ENCODE measurements around the gene POLR1E. TPM values are rescaled to one million over a fixed set of nuclear protein-coding genes. Genes with fewer than 3 reads are reported as not detected.
A peak's percentile ranks its signal among the peaks of the same experiment; 100 is the strongest.

Gene POLR1E
- total and polyA plus RNA-seq, 10 of the 15 experiments (the other 5 are each of a cell fraction or from before 2014, with no cell fraction given): 13.7 to 71.3 (median 50.4) TPM

DNA sequence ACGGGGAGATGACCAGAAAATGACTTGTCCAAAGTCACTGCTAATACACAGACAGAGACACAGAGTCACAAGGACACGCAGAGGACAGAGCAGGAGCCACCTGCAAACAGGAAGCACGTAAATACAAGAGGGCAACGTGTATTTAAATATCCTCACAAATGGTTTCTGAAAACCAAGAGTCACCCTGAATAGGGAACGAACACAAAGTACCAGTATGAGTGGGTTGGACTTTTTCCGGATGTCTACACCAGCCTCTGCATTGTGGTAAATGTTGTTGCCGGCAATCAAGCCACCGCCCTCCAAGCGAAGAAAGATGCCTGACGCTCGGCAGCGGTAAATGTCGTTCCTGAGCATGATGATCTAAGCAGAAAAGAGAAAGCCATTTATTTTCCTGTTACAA is 46.0 kb downstream of the POLR1E start (continued):
- TF ChIP-seq, protein P1, sequence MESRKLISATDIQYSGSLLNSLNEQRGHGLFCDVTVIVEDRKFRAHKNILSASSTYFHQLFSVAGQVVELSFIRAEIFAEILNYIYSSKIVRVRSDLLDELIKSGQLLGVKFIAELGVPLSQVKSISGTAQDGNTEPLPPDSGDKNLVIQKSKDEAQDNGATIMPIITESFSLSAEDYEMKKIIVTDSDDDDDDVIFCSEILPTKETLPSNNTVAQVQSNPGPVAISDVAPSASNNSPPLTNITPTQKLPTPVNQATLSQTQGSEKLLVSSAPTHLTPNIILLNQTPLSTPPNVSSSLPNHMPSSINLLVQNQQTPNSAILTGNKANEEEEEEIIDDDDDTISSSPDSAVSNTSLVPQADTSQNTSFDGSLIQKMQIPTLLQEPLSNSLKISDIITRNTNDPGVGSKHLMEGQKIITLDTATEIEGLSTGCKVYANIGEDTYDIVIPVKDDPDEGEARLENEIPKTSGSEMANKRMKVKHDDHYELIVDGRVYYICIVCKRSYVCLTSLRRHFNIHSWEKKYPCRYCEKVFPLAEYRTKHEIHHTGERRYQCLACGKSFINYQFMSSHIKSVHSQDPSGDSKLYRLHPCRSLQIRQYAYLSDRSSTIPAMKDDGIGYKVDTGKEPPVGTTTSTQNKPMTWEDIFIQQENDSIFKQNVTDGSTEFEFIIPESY (IDR thresholded peaks at IDR 0.05): no peak
- TF ChIP-seq SREBF1 (IDR thresholded peaks at IDR 0.05; ENCODE audit: low read length) (no peak), RCOR1 (conservative IDR thresholded peaks at IDR 0.05; ENCODE audit: low read depth, low read length) (no peak), TCF7 (IDR thresholded peaks at IDR 0.05; ENCODE audit: borderline replicate concordance) (no peak), MTA3 (IDR thresholded peaks at IDR 0.05; ENCODE audit: borderline replicate concordance, low read length) (peak; percentile 70; the same call in 1 of the 2 replicates), MTA2 (IDR thresholded peaks at IDR 0.05; ENCODE audit: low read depth) (peak; percentile 6; the same call in 1 of the 2 replicates), HDAC6 (IDR thresholded peaks at IDR 0.05; ENCODE audit: unreplicated experiment) (no peak), MEF2B (IDR thresholded peaks at IDR 0.05; ENCODE audit: partially characterized antibody, poor library complexity, severe bottlenecking) (peak; percentile 68), STAT1 (conservative IDR thresholded peaks at IDR 0.05) (no peak), SIN3A (IDR thresholded peaks at IDR 0.05; ENCODE audit: low read depth, low read length) (no peak), SMC3 (IDR thresholded peaks at IDR 0.05; ENCODE audit: borderline replicate concordance, low read length) (no peak), CHD1 (IDR thresholded peaks at IDR 0.05; ENCODE audit: low read depth, low read length) (no peak), ZNF217 (IDR thresholded peaks at IDR 0.05) (no peak), HCFC1 (IDR thresholded peaks at IDR 0.05; ENCODE audit: low read length) (no peak), KAT2A (conservative IDR thresholded peaks at IDR 0.05; ENCODE audit: control insufficient read depth, low read depth, low read length) (no peak), POLR2A (IDR thresholded peaks at IDR 0.05; ENCODE audit: low read depth, low read length) (no peak), TCF3 (IDR thresholded peaks at IDR 0.05; ENCODE audit: borderline replicate concordance, insufficient read depth, low read depth, low read length) (no peak)
- TF ChIP-seq, protein P2, sequence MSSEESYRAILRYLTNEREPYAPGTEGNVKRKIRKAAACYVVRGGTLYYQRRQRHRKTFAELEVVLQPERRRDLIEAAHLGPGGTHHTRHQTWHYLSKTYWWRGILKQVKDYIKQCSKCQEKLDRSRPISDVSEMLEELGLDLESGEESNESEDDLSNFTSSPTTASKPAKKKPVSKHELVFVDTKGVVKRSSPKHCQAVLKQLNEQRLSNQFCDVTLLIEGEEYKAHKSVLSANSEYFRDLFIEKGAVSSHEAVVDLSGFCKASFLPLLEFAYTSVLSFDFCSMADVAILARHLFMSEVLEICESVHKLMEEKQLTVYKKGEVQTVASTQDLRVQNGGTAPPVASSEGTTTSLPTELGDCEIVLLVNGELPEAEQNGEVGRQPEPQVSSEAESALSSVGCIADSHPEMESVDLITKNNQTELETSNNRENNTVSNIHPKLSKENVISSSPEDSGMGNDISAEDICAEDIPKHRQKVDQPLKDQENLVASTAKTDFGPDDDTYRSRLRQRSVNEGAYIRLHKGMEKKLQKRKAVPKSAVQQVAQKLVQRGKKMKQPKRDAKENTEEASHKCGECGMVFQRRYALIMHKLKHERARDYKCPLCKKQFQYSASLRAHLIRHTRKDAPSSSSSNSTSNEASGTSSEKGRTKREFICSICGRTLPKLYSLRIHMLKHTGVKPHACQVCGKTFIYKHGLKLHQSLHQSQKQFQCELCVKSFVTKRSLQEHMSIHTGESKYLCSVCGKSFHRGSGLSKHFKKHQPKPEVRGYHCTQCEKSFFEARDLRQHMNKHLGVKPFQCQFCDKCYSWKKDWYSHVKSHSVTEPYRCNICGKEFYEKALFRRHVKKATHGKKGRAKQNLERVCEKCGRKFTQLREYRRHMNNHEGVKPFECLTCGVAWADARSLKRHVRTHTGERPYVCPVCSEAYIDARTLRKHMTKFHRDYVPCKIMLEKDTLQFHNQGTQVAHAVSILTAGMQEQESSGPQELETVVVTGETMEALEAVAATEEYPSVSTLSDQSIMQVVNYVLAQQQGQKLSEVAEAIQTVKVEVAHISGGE (CRISPR knock-in tag; IDR thresholded peaks at IDR 0.05): no peak
- TF ChIP-seq, protein P3, sequence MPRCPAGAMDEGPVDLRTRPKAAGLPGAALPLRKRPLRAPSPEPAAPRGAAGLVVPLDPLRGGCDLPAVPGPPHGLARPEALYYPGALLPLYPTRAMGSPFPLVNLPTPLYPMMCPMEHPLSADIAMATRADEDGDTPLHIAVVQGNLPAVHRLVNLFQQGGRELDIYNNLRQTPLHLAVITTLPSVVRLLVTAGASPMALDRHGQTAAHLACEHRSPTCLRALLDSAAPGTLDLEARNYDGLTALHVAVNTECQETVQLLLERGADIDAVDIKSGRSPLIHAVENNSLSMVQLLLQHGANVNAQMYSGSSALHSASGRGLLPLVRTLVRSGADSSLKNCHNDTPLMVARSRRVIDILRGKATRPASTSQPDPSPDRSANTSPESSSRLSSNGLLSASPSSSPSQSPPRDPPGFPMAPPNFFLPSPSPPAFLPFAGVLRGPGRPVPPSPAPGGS (IDR thresholded peaks at IDR 0.05; ENCODE audit: borderline replicate concordance, insufficient read depth, low read depth, low read length, poor library complexity, severe bottlenecking): peak; percentile 63
- TF ChIP-seq, protein P4, sequence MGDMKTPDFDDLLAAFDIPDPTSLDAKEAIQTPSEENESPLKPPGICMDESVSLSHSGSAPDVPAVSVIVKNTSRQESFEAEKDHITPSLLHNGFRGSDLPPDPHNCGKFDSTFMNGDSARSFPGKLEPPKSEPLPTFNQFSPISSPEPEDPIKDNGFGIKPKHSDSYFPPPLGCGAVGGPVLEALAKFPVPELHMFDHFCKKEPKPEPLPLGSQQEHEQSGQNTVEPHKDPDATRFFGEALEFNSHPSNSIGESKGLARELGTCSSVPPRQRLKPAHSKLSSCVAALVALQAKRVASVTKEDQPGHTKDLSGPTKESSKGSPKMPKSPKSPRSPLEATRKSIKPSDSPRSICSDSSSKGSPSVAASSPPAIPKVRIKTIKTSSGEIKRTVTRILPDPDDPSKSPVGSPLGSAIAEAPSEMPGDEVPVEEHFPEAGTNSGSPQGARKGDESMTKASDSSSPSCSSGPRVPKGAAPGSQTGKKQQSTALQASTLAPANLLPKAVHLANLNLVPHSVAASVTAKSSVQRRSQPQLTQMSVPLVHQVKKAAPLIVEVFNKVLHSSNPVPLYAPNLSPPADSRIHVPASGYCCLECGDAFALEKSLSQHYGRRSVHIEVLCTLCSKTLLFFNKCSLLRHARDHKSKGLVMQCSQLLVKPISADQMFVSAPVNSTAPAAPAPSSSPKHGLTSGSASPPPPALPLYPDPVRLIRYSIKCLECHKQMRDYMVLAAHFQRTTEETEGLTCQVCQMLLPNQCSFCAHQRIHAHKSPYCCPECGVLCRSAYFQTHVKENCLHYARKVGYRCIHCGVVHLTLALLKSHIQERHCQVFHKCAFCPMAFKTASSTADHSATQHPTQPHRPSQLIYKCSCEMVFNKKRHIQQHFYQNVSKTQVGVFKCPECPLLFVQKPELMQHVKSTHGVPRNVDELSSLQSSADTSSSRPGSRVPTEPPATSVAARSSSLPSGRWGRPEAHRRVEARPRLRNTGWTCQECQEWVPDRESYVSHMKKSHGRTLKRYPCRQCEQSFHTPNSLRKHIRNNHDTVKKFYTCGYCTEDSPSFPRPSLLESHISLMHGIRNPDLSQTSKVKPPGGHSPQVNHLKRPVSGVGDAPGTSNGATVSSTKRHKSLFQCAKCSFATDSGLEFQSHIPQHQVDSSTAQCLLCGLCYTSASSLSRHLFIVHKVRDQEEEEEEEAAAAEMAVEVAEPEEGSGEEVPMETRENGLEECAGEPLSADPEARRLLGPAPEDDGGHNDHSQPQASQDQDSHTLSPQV (IDR thresholded peaks at IDR 0.05): no peak

Measured in GM12878 (cell line).